ENCODE results near the gene APOC4. TPM values are rescaled to one million over a fixed set of nuclear protein-coding genes. Genes with fewer than 3 reads are reported as not detected.

Gene APOC4
- total and polyA plus RNA-seq, 4 donors, result 1.0 to 420 (median 275) TPM

GRCh38 chr19:44984005-44984404, 42.0 kb downstream of the APOC4 start:
- no peak for TF ChIP-seq JUND (IDR thresholded peaks at IDR 0.05)
- TF ChIP-seq NR2F2 (IDR thresholded peaks at IDR 0.05), result no peak
- no peak for TF ChIP-seq YY1 (IDR thresholded peaks at IDR 0.05)
- TF ChIP-seq, protein P1, sequence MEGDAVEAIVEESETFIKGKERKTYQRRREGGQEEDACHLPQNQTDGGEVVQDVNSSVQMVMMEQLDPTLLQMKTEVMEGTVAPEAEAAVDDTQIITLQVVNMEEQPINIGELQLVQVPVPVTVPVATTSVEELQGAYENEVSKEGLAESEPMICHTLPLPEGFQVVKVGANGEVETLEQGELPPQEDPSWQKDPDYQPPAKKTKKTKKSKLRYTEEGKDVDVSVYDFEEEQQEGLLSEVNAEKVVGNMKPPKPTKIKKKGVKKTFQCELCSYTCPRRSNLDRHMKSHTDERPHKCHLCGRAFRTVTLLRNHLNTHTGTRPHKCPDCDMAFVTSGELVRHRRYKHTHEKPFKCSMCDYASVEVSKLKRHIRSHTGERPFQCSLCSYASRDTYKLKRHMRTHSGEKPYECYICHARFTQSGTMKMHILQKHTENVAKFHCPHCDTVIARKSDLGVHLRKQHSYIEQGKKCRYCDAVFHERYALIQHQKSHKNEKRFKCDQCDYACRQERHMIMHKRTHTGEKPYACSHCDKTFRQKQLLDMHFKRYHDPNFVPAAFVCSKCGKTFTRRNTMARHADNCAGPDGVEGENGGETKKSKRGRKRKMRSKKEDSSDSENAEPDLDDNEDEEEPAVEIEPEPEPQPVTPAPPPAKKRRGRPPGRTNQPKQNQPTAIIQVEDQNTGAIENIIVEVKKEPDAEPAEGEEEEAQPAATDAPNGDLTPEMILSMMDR (IDR thresholded peaks at IDR 0.05; ENCODE audit: low read depth, low read length, missing input control), result no peak
- Histone ChIP-seq H3K27ac (ENCODE audit: low read depth in 1 of 2, low read length in 2 of 2) (no peak overlapping the region), H3K9me3 (ENCODE audit: control insufficient read depth in 4 of 4, low read length in 3 of 4) (no peaks in the 10 kb centered on the region), H3K36me3 (ENCODE audit: control insufficient read depth in 4 of 4, insufficient read depth in 3 of 4, low read depth in 1 of 4, low read length in 3 of 4) (peaks cover 5 to 69% (median 27%) of the 10 kb centered on the region in 4 donors), H3K4me3 (ENCODE audit: low read depth in 1 of 3, low read length in 3 of 3) (no peak overlapping the region), H3K9ac (ENCODE audit: low read depth in 1 of 2, low read length in 2 of 2) (no peak overlapping the region), H3K4me1 (ENCODE audit: control insufficient read depth in 4 of 4, insufficient read depth in 4 of 4, low read length in 3 of 4) (no peaks in the 10 kb centered on the region), H3K27me3 (ENCODE audit: control insufficient read depth in 4 of 4, insufficient read depth in 4 of 4, low read length in 3 of 4) (no peaks in the 10 kb centered on the region)
- WGBS, result 91% methylated on average over 9 of the region's 9 CpGs
- no peak for DNase-seq (ENCODE audit: low spot score)

DNA sequence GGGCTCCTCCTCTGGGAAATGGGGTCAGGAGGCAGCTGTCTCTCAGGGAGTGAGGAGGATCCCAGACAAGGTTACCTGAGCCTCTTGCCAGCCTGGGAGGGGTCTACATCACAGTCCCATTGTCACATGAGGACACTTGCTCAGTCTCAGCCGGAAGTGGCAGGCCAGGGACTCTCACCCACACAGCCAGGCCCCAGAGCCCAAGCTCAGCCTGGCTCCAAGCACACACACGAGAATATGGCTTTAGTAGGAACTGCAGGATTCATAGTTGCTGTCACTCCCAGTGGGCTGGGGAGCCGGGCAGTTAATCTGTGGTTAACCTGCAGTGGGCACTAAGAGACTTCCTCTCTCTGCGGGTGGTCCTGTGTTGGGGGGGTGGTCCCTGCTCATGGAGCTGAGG, 43.4 kb downstream of the APOC4 start:
- DNase-seq (ENCODE audit: low spot score), result no peak
- TF ChIP-seq, protein P2, sequence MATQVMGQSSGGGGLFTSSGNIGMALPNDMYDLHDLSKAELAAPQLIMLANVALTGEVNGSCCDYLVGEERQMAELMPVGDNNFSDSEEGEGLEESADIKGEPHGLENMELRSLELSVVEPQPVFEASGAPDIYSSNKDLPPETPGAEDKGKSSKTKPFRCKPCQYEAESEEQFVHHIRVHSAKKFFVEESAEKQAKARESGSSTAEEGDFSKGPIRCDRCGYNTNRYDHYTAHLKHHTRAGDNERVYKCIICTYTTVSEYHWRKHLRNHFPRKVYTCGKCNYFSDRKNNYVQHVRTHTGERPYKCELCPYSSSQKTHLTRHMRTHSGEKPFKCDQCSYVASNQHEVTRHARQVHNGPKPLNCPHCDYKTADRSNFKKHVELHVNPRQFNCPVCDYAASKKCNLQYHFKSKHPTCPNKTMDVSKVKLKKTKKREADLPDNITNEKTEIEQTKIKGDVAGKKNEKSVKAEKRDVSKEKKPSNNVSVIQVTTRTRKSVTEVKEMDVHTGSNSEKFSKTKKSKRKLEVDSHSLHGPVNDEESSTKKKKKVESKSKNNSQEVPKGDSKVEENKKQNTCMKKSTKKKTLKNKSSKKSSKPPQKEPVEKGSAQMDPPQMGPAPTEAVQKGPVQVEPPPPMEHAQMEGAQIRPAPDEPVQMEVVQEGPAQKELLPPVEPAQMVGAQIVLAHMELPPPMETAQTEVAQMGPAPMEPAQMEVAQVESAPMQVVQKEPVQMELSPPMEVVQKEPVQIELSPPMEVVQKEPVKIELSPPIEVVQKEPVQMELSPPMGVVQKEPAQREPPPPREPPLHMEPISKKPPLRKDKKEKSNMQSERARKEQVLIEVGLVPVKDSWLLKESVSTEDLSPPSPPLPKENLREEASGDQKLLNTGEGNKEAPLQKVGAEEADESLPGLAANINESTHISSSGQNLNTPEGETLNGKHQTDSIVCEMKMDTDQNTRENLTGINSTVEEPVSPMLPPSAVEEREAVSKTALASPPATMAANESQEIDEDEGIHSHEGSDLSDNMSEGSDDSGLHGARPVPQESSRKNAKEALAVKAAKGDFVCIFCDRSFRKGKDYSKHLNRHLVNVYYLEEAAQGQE (IDR thresholded peaks at IDR 0.05), result no peak
- TF ChIP-seq EGR1 (IDR thresholded peaks at IDR 0.05; ENCODE audit: low read depth in 2 of 2), result no peak
- Histone ChIP-seq H3K4me1 (ENCODE audit: control insufficient read depth in 4 of 4, insufficient read depth in 4 of 4, low read length in 3 of 4) (no peaks in the 10 kb centered on the region), H3K9me3 (ENCODE audit: control insufficient read depth in 4 of 4, low read length in 3 of 4) (no peaks in the 10 kb centered on the region), H3K27me3 (ENCODE audit: control insufficient read depth in 4 of 4, insufficient read depth in 4 of 4, low read length in 3 of 4) (no peaks in the 10 kb centered on the region), H3K9ac (ENCODE audit: low read depth in 1 of 2, low read length in 2 of 2) (no peak overlapping the region), H3K27ac (ENCODE audit: low read depth in 1 of 2, low read length in 2 of 2) (no peak overlapping the region), H3K36me3 (ENCODE audit: control insufficient read depth in 4 of 4, insufficient read depth in 3 of 4, low read depth in 1 of 4, low read length in 3 of 4) (peaks cover 4 to 67% (median 27%) of the 10 kb centered on the region in 4 donors), H3K4me3 (ENCODE audit: low read depth in 1 of 3, low read length in 3 of 3) (no peak overlapping the region)
- 93% methylated on average over 4 of the region's 4 CpGs for WGBS

DNA sequence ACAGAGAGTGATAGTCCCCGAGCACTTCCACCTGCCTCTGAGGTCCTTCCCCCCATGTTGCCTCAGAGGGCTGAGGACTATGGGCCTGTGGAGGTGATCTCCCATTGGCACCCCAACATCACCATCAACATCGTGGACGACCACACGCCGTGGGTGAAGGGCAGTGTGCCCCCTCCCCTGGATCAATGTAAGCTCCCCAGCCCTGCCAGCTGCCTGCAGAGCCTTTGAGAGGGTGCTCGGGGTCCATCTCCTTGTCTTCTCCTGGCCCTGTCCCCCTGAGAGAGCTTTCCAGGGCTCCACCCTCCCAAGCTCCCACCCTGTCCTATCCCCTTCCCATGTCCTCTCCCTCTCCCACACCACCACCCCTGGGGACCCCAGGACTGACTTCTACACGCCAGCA, 44.4 kb downstream of the APOC4 start:
- Histone ChIP-seq H3K27me3 (ENCODE audit: control insufficient read depth in 4 of 4, insufficient read depth in 4 of 4, low read length in 3 of 4) (no peaks in the 10 kb centered on the region), H3K9me3 (ENCODE audit: control insufficient read depth in 4 of 4, low read length in 3 of 4) (no peaks in the 10 kb centered on the region), H3K36me3 (ENCODE audit: control insufficient read depth in 4 of 4, insufficient read depth in 3 of 4, low read depth in 1 of 4, low read length in 3 of 4) (peaks cover 7 to 75% (median 31%) of the 10 kb centered on the region in 4 donors), H3K27ac (ENCODE audit: low read depth in 1 of 2, low read length in 2 of 2) (no peak overlapping the region), H3K9ac (ENCODE audit: low read depth in 1 of 2, low read length in 2 of 2) (no peak overlapping the region), H3K4me3 (ENCODE audit: low read depth in 1 of 3, low read length in 3 of 3) (no peak overlapping the region), H3K4me1 (ENCODE audit: control insufficient read depth in 4 of 4, insufficient read depth in 4 of 4, low read length in 3 of 4) (no peaks in the 10 kb centered on the region)
- 92% methylated on average over 7 of the region's 7 CpGs for WGBS
- DNase-seq (ENCODE audit: low spot score), result no peak
- TF ChIP-seq EGR1 (IDR thresholded peaks at IDR 0.05; ENCODE audit: low read depth in 2 of 2) (no peak), RAD21 (IDR thresholded peaks at IDR 0.05) (no peak), RXRA (IDR thresholded peaks at IDR 0.05) (no peak), GABPA (IDR thresholded peaks at IDR 0.05 in 1 of 2, conservative IDR thresholded peaks at IDR 0.05 in 1 of 2) (no peak), HNF4A (conservative IDR thresholded peaks at IDR 0.05) (no peak), JUND (IDR thresholded peaks at IDR 0.05) (no peak), YY1 (IDR thresholded peaks at IDR 0.05) (no peak), SP1 (IDR thresholded peaks at IDR 0.05) (no peak), HNF4G (IDR thresholded peaks at IDR 0.05) (no peak), FOXA2 (IDR thresholded peaks at IDR 0.05) (no peak), FOXA1 (IDR thresholded peaks at IDR 0.05) (no peak), NR2F2 (IDR thresholded peaks at IDR 0.05) (no peak), TAF1 (conservative IDR thresholded peaks at IDR 0.05) (no peak)
- TF ChIP-seq, protein P3, sequence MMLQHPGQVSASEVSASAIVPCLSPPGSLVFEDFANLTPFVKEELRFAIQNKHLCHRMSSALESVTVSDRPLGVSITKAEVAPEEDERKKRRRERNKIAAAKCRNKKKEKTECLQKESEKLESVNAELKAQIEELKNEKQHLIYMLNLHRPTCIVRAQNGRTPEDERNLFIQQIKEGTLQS (IDR thresholded peaks at IDR 0.05), result no peak
- TF ChIP-seq, protein P1 (IDR thresholded peaks at IDR 0.05; ENCODE audit: low read depth, low read length, missing input control), result no peak
- TF ChIP-seq, protein P4, sequence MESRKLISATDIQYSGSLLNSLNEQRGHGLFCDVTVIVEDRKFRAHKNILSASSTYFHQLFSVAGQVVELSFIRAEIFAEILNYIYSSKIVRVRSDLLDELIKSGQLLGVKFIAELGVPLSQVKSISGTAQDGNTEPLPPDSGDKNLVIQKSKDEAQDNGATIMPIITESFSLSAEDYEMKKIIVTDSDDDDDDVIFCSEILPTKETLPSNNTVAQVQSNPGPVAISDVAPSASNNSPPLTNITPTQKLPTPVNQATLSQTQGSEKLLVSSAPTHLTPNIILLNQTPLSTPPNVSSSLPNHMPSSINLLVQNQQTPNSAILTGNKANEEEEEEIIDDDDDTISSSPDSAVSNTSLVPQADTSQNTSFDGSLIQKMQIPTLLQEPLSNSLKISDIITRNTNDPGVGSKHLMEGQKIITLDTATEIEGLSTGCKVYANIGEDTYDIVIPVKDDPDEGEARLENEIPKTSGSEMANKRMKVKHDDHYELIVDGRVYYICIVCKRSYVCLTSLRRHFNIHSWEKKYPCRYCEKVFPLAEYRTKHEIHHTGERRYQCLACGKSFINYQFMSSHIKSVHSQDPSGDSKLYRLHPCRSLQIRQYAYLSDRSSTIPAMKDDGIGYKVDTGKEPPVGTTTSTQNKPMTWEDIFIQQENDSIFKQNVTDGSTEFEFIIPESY (IDR thresholded peaks at IDR 0.05), result no peak
- TF ChIP-seq, protein P5, sequence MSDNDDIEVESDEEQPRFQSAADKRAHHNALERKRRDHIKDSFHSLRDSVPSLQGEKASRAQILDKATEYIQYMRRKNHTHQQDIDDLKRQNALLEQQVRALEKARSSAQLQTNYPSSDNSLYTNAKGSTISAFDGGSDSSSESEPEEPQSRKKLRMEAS (IDR thresholded peaks at IDR 0.05), result no peak

All from liver (tissue), 9 donors.